Putamen (tissue), 1 donor: ENCODE data around the gene KIF4A.
"Not testable (repeated sequence)": the region's sequence is repeated elsewhere in the genome, so short reads cannot be mapped to it uniquely, and the experiment has no call there.

Experiments
- DNase-seq: peaks from one replicate; pipeline ENCODE4 v3.0.0-alpha.2; 2016; ENCODE audit warnings: low spot score

The KIF4A gene

GRCh38 chrX:70289793-70290770, at the start of gene KIF4A, which contains the start of gene PDZD11:
TSS of gene KIF4A (plus strand) at chrX:70290104. CDS start at chrX:70290459, 355 bp downstream.
TSS of gene PDZD11 (minus strand) at chrX:70289927. CDS start at chrX:70289341, 586 bp downstream.
- DNase-seq: peak; percentile 53

- no peak for DNase-seq
Observed at GRCh38 chrX:70240751-70241150, 49.2 kb upstream of the KIF4A start.

GRCh38 chrX:70241501-70241900, 48.4 kb upstream of the KIF4A start:
- DNase-seq: no peak

- not testable (repeated sequence) for DNase-seq
Observed at GRCh38 chrX:70243601-70244000, 46.3 kb upstream of the KIF4A start.

GRCh38 chrX:70244881-70245280, 45.0 kb upstream of the KIF4A start:
- DNase-seq: no peak

- DNase-seq: no peak
Observed at GRCh38 chrX:70247252-70247651, 42.7 kb upstream of the KIF4A start.

- DNase-seq: no peak
Observed at GRCh38 chrX:70252491-70252890, 37.4 kb upstream of the KIF4A start.

- DNase-seq: no peak
Observed at GRCh38 chrX:70253377-70254062, 36.4 kb upstream of the KIF4A start.

GRCh38 chrX:70254063-70254400, 35.9 kb upstream of the KIF4A start:
- DNase-seq: no peak

- DNase-seq: no peak
Observed at GRCh38 chrX:70254909-70255308, 35.0 kb upstream of the KIF4A start.

- DNase-seq: no peak
Observed at GRCh38 chrX:70255452-70255851, 34.5 kb upstream of the KIF4A start.

- DNase-seq: no peak
Observed at GRCh38 chrX:70257423-70258288, 32.2 kb upstream of the KIF4A start.

GRCh38 chrX:70260104-70260503, 29.8 kb upstream of the KIF4A start, which contains the start of gene P2RY4:
TSS of gene P2RY4 (minus strand) at chrX:70260204. CDS start at chrX:70259624, 580 bp downstream.
- DNase-seq: no peak

GRCh38 chrX:70262952-70263567, 26.8 kb upstream of the KIF4A start:
- no peak for DNase-seq

- DNase-seq: no peak
Observed at GRCh38 chrX:70264784-70265183, 25.1 kb upstream of the KIF4A start.

- DNase-seq: no peak
Observed at GRCh38 chrX:70268034-70268433, 21.9 kb upstream of the KIF4A start, which contains the start of gene ARR3. TSS of gene ARR3 (plus strand) at chrX:70268334. CDS start at chrX:70269386, 1,052 bp downstream.

- DNase-seq: not testable (repeated sequence)
Observed at GRCh38 chrX:70274029-70274428, 15.9 kb upstream of the KIF4A start.

GRCh38 chrX:70279081-70279480, 10.8 kb upstream of the KIF4A start:
- no peak for DNase-seq

GRCh38 chrX:70280573-70280972, 9.3 kb upstream of the KIF4A start:
- no peak for DNase-seq

GRCh38 chrX:70281951-70282350, 8.0 kb upstream of the KIF4A start, which contains the start of gene RAB41:
TSS of gene RAB41 (plus strand) at chrX:70282172. CDS start at chrX:70282218, 46 bp downstream.
- DNase-seq: no peak

GRCh38 chrX:70289168-70289792, 624 bp upstream of the KIF4A start:
- DNase-seq: no peak
